ENCODE results near the gene MRPS6. TPM values are rescaled to one million over a fixed set of nuclear protein-coding genes. Genes with fewer than 3 reads are reported as not detected.

MRPS6 gene
- polyA plus RNA-seq, 1 donor (not counting 4 experiments of a cell fraction or from before 2014, with no cell fraction given), result 41.5 TPM

DNA sequence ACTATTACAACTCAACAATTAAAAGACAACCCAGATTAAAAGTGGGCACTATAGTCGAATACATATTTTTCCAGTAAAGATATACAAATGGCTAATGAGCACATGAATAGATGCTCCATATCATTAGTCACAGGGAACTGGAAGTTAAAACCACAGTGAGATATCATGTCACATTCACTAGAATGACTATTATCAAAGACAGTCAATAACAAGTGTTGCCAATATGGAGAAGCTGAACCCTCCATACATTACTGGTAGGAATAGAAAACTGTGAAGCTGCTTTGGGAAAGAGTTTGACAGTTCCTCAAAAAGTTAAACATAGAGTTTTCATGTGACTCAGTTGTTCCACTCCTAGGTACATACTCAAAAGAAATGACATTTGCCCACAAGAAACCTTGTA lies 30.6 kb upstream of the MRPS6 start:
- no peak overlapping the region for H3K27ac ChIP-seq (ENCODE audit: control insufficient read depth, insufficient read depth, low read length)
- H4K20me1 ChIP-seq (ENCODE audit: control insufficient read depth, extremely low read depth, insufficient read depth, low read length), result no peaks in the 10 kb centered on the region
- no peak overlapping the region for H3K4me3 ChIP-seq (ENCODE audit: control insufficient read depth in 2 of 3, extremely low read depth in 1 of 3, insufficient read depth in 2 of 3, low read depth in 1 of 3, low read length in 3 of 3)
- H3K9me3 ChIP-seq (ENCODE audit: control insufficient read depth, low read depth, low read length), result no peaks in the 10 kb centered on the region
- H3K36me3 ChIP-seq (ENCODE audit: control insufficient read depth in 2 of 2, extremely low read depth in 1 of 2, insufficient read depth in 2 of 2, low read length in 2 of 2), result no peaks in the 10 kb centered on the region
- peak; percentile 5 for FAIRE-seq
- no peak for TF ChIP-seq EZH2 (IDR thresholded peaks at IDR 0.05; ENCODE audit: low read length)
- TF ChIP-seq, protein P1, sequence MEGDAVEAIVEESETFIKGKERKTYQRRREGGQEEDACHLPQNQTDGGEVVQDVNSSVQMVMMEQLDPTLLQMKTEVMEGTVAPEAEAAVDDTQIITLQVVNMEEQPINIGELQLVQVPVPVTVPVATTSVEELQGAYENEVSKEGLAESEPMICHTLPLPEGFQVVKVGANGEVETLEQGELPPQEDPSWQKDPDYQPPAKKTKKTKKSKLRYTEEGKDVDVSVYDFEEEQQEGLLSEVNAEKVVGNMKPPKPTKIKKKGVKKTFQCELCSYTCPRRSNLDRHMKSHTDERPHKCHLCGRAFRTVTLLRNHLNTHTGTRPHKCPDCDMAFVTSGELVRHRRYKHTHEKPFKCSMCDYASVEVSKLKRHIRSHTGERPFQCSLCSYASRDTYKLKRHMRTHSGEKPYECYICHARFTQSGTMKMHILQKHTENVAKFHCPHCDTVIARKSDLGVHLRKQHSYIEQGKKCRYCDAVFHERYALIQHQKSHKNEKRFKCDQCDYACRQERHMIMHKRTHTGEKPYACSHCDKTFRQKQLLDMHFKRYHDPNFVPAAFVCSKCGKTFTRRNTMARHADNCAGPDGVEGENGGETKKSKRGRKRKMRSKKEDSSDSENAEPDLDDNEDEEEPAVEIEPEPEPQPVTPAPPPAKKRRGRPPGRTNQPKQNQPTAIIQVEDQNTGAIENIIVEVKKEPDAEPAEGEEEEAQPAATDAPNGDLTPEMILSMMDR (optimal IDR thresholded peaks at IDR 0.05 in 1 of 3, IDR thresholded peaks at IDR 0.05 in 1 of 3, conservative IDR thresholded peaks at IDR 0.05 in 1 of 3; ENCODE audit: extremely low read depth in 1 of 3, insufficient read depth in 2 of 3, low read length in 3 of 3), result no peak
- no peak overlapping the region for H2AFZ ChIP-seq (ENCODE audit: control insufficient read depth, low read length)
- H3K27me3 ChIP-seq (ENCODE audit: control insufficient read depth, extremely low read depth, insufficient read depth, low read length), result no peaks in the 10 kb centered on the region
- peaks cover 19% of the 10 kb centered on the region for H3K4me1 ChIP-seq (ENCODE audit: control insufficient read depth, extremely low read depth, insufficient read depth, low read length)
- no peaks in the 10 kb centered on the region for H3K9me1 ChIP-seq (ENCODE audit: control insufficient read depth, extremely low read depth, insufficient read depth, low read length)
- dilution Hi-C loops (cut with MboI; ENCODE audit: extremely low pct_ligation_motif_present, low sequenced_read_pairs), result no loop called here
- H3K79me2 ChIP-seq (ENCODE audit: control insufficient read depth, insufficient read depth, low read length), result no peaks in the 10 kb centered on the region
- H3K4me2 ChIP-seq (ENCODE audit: control insufficient read depth, extremely low read depth, insufficient read depth, low read depth, low read length), result no peak overlapping the region
- no peak overlapping the region for H3K9ac ChIP-seq (ENCODE audit: control insufficient read depth, extremely low read depth, insufficient read depth, low read length)
- no peak for DNase-seq (ENCODE audit: low read depth, low spot score)

DNA sequence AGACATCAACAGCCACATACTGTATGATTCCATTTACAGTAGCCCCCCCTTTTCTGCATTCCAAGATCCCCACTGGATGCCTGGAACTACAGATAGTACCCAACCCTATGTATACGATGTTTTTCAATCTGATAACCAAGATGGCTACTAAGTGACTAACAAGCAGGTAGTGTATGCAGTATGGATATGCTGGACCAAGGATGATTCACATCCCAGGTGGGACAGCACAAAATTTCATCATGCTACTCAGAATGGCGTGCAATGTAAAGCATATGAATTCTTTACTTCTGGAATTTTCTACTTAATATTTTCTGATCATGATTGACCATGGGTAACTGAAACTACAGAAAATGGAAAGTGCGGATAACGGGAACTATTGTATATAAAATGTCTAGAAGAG lies 30.0 kb upstream of the MRPS6 start:
- H3K9ac ChIP-seq (ENCODE audit: control insufficient read depth, extremely low read depth, insufficient read depth, low read length), result no peak overlapping the region
- no peak overlapping the region for H2AFZ ChIP-seq (ENCODE audit: control insufficient read depth, low read length)
- H3K9me3 ChIP-seq (ENCODE audit: control insufficient read depth, low read depth, low read length), result no peaks in the 10 kb centered on the region
- H3K27ac ChIP-seq (ENCODE audit: control insufficient read depth, insufficient read depth, low read length), result no peak overlapping the region
- H3K27me3 ChIP-seq (ENCODE audit: control insufficient read depth, extremely low read depth, insufficient read depth, low read length), result no peaks in the 10 kb centered on the region
- no peaks in the 10 kb centered on the region for H3K36me3 ChIP-seq (ENCODE audit: control insufficient read depth in 2 of 2, extremely low read depth in 1 of 2, insufficient read depth in 2 of 2, low read length in 2 of 2)
- H3K4me2 ChIP-seq (ENCODE audit: control insufficient read depth, extremely low read depth, insufficient read depth, low read depth, low read length), result peak overlapping the region; percentile 35
- DNase-seq (ENCODE audit: low read depth, low spot score) (no peak), FAIRE-seq (peak; percentile 20)
- no peaks in the 10 kb centered on the region for H4K20me1 ChIP-seq (ENCODE audit: control insufficient read depth, extremely low read depth, insufficient read depth, low read length)
- no peaks in the 10 kb centered on the region for H3K79me2 ChIP-seq (ENCODE audit: control insufficient read depth, insufficient read depth, low read length)
- TF ChIP-seq EZH2 (IDR thresholded peaks at IDR 0.05; ENCODE audit: low read length), result no peak
- TF ChIP-seq, protein P1 (optimal IDR thresholded peaks at IDR 0.05 in 1 of 3, IDR thresholded peaks at IDR 0.05 in 1 of 3, conservative IDR thresholded peaks at IDR 0.05 in 1 of 3; ENCODE audit: extremely low read depth in 1 of 3, insufficient read depth in 2 of 3, low read length in 3 of 3), result no peak
- dilution Hi-C loops (cut with MboI; ENCODE audit: extremely low pct_ligation_motif_present, low sequenced_read_pairs), result no loop called here
- peaks cover 15% of the 10 kb centered on the region for H3K4me1 ChIP-seq (ENCODE audit: control insufficient read depth, extremely low read depth, insufficient read depth, low read length)
- no peak overlapping the region for H3K4me3 ChIP-seq (ENCODE audit: control insufficient read depth in 2 of 3, extremely low read depth in 1 of 3, insufficient read depth in 2 of 3, low read depth in 1 of 3, low read length in 3 of 3)
- no peaks in the 10 kb centered on the region for H3K9me1 ChIP-seq (ENCODE audit: control insufficient read depth, extremely low read depth, insufficient read depth, low read length)

Data from keratinocyte (primary cell).